Keratinocyte (primary cell): ENCODE data around the gene TTLL8. TPM values are rescaled to one million over a fixed set of nuclear protein-coding genes. Genes with fewer than 3 reads are reported as not detected.

Experiments
- DNase-seq: peaks from one replicate; pipeline ENCODE4 v3.0.0-alpha.2; 2011; ENCODE audit warnings: low read depth, missing footprints, low spot score
- FAIRE-seq: peaks from 2 replicates; lab custom pipeline; 2011; peaks lifted over from hg19 to GRCh38; lab: Jason Lieb, UNC
- H2AFZ ChIP-seq: 2 replicates; pipeline ENCODE4 v1.6.0; 2012; ENCODE audit warnings: low read length, control low read depth, inconsistent platforms; ENCODE audit not compliant: control insufficient read depth
- H3K27ac ChIP-seq: 2 replicates; pipeline ENCODE4 v1.5.1; 2011; ENCODE audit warnings: low read length; ENCODE audit not compliant: control insufficient read depth, insufficient read depth
- H3K27me3 ChIP-seq: 3 replicates; pipeline ENCODE4 v1.6.0; 2011; ENCODE audit warnings: low read length; ENCODE audit not compliant: control insufficient read depth, insufficient read depth; ENCODE audit errors: extremely low read depth
- H3K36me3 ChIP-seq, 2 experiments: 2 replicates in 1 of 2; 3 replicates in 1 of 2; pipeline ENCODE4 v1.5.1; 2011; ENCODE audit warnings: low read length in 2 of 2, mild to moderate bottlenecking in 1 of 2; ENCODE audit not compliant: control insufficient read depth in 2 of 2, insufficient read depth in 2 of 2; ENCODE audit errors: extremely low read depth in 1 of 2
- H3K4me1 ChIP-seq: 3 replicates; pipeline ENCODE4 v1.5.1; 2011; ENCODE audit warnings: low read length; ENCODE audit not compliant: control insufficient read depth, insufficient read depth; ENCODE audit errors: extremely low read depth
- H3K4me2 ChIP-seq: 3 replicates; pipeline ENCODE4 v1.6.0; 2011; ENCODE audit warnings: low read depth, low read length; ENCODE audit not compliant: control insufficient read depth, insufficient read depth; ENCODE audit errors: extremely low read depth
- H3K4me3 ChIP-seq, 3 experiments: fragments of 200-600 bp in 1 of 3; sonication (generic) in 1 of 3; 2 replicates in 2 of 3; 3 replicates in 1 of 3; pipeline ENCODE4 v1.5.1; 2011 to 2016; ENCODE audit warnings: low read length in 3 of 3, mild to moderate bottlenecking in 3 of 3, control low read depth in 2 of 3, inconsistent platforms in 1 of 3, low read depth in 1 of 3, mixed read lengths in 1 of 3, mixed run types in 1 of 3, moderate library complexity in 1 of 3; ENCODE audit not compliant: control insufficient read depth in 2 of 3, insufficient read depth in 2 of 3; ENCODE audit errors: extremely low read depth in 1 of 3
- H3K79me2 ChIP-seq: 2 replicates; pipeline ENCODE4 v1.6.0; 2012; ENCODE audit warnings: low read length; ENCODE audit not compliant: control insufficient read depth, insufficient read depth
- H3K9ac ChIP-seq: 3 replicates; pipeline ENCODE4 v1.6.0; 2011; ENCODE audit warnings: low read length; ENCODE audit not compliant: control insufficient read depth, insufficient read depth; ENCODE audit errors: extremely low read depth
- H3K9me1 ChIP-seq: 3 replicates; pipeline ENCODE4 v1.6.0; 2011; ENCODE audit warnings: low read length; ENCODE audit not compliant: control insufficient read depth, insufficient read depth; ENCODE audit errors: extremely low read depth
- H3K9me3 ChIP-seq: 2 replicates; pipeline ENCODE4 v1.5.1; 2012; ENCODE audit warnings: low read depth, low read length; ENCODE audit not compliant: control insufficient read depth
- H4K20me1 ChIP-seq: 3 replicates; pipeline ENCODE4 v1.6.0; 2011; ENCODE audit warnings: low read length; ENCODE audit not compliant: control insufficient read depth, insufficient read depth; ENCODE audit errors: extremely low read depth
- EZH2 ChIP-seq: IDR thresholded peaks from one replicate; pipeline ENCODE4 v1.6.1; 2012; ENCODE audit warnings: inconsistent platforms, mild to moderate bottlenecking, low read length, moderate library complexity
- dilution Hi-C: fragments of 300-500 bp; cut with MboI; formaldehyde crosslinking; loops from one replicate; pipeline ENCODE4 v1.7.0; 2020; ENCODE audit warnings: low sequenced_read_pairs; ENCODE audit not compliant: extremely low pct_ligation_motif_present
- polyA plus RNA-seq, 5 experiments: library from polyadenylated mRNA; depleted of rRNA in 3 of 5; stranded (reverse) in 3 of 5; stranded (forward) in 1 of 5; unstranded in 1 of 5; fragments of >200 nt; gene quantifications; 1 replicate in 1 of 5; 2 replicates in 3 of 5; 3 replicates in 1 of 5; pipeline versions ENCODE4 v1.2.1 to v1.2.3, GENCODE V29; 2011 to 2012; ENCODE audit warnings: missing spikeins in 2 of 5, low read depth in 1 of 5, low replicate concordance in 1 of 5
- TF ChIP-seq, protein P1 (sequence below), 3 experiments: IDR thresholded peaks in 1 of 3; conservative IDR thresholded peaks in 1 of 3; optimal IDR thresholded peaks in 1 of 3; 2 replicates in 2 of 3; 3 replicates in 1 of 3; pipeline versions ENCODE3 to v1.5.1; 2011; ENCODE audit warnings: low read length in 3 of 3, mild to moderate bottlenecking in 3 of 3, moderate library complexity in 2 of 3, control low read depth in 1 of 3, inconsistent platforms in 1 of 3; ENCODE audit not compliant: insufficient read depth in 2 of 3; ENCODE audit errors: extremely low read depth in 1 of 3

Gene TTLL8
- polyA plus RNA-seq, 1 donor (not counting 4 experiments of a cell fraction or from before 2014, with no cell fraction given), result not detected

DNA sequence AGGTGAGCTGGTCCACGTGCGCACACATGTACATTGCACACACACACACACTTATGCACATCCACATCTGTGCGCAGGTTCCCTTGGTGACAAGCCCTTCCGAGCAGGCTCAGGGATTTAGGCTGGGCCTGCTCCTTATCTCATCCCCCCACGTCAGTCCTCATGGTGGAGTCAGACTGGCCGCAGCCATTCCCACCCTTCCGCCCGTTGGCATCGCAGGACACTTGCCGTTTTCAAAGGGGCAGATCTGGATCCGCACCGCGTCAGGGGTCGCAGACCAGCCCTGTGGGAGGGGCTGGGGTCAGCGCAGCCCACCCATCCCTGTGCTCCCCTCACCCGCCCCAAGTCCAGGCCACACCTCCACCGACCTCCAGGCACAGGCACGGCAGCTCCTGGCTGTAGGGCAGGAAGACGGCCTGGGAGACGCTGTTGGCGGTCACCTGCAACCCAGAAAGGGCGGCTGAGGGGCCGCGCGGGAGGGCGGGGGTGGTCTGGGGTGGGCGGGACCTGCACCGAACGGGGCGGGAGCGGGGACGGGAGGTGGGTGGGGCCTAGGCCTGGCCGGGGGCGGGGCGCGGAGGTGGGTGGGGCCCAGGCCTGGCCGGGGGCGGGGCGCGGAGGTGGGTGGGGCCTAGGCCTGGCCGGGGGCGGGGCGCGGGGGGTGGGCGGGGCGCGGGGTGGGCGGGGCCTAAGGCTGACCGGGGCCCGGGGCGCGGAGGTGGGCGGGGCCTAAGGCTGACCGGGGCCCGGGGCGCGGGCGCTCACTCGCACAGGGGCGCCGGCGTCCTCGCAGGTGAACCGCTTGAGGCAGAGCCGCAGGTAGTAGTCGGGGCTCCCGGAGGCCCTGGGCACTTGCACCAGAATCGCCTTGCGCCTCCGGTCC, 58.8 kb downstream of the TTLL8 start:
- Histone ChIP-seq H3K36me3 (no peaks in the 10 kb centered on the region), H3K9me1 (no peaks in the 10 kb centered on the region), H3K79me2 (no peaks in the 10 kb centered on the region), H3K9me3 (no peaks in the 10 kb centered on the region), H3K4me2 (no peak overlapping the region), H3K27ac (no peak overlapping the region), H4K20me1 (no peaks in the 10 kb centered on the region), H3K4me3 (no peak overlapping the region), H3K27me3 (peaks cover 4% of the 10 kb centered on the region), H3K4me1 (no peaks in the 10 kb centered on the region), H2AFZ (no peak overlapping the region), H3K9ac (no peak overlapping the region)
- no peak for FAIRE-seq
- DNase-seq, result no peak
- dilution Hi-C loops, result no loop called here
- TF ChIP-seq, protein P1, sequence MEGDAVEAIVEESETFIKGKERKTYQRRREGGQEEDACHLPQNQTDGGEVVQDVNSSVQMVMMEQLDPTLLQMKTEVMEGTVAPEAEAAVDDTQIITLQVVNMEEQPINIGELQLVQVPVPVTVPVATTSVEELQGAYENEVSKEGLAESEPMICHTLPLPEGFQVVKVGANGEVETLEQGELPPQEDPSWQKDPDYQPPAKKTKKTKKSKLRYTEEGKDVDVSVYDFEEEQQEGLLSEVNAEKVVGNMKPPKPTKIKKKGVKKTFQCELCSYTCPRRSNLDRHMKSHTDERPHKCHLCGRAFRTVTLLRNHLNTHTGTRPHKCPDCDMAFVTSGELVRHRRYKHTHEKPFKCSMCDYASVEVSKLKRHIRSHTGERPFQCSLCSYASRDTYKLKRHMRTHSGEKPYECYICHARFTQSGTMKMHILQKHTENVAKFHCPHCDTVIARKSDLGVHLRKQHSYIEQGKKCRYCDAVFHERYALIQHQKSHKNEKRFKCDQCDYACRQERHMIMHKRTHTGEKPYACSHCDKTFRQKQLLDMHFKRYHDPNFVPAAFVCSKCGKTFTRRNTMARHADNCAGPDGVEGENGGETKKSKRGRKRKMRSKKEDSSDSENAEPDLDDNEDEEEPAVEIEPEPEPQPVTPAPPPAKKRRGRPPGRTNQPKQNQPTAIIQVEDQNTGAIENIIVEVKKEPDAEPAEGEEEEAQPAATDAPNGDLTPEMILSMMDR (optimal IDR thresholded peaks at IDR 0.05 in 1 of 3, IDR thresholded peaks at IDR 0.05 in 1 of 3, conservative IDR thresholded peaks at IDR 0.05 in 1 of 3; ENCODE audit: extremely low read depth in 1 of 3, insufficient read depth in 2 of 3, low read length in 3 of 3), result no peak
- TF ChIP-seq EZH2, result no peak

DNA sequence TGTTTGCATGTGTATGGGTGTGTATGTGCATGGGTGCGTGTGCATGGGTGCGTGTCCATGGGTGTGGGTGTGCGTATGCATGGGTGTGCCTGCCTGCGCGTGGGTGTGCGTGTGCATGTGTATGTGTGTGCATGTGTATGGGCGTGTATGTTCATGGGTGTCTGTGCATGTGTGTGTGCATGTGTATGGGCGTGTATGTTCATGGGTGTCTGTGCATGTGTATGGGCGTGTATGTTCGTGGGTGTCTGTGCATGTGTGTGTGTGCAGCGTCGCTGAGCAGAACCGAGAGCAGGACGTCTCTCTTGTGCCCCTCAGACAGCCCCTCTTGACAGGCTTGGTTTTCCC, 59.4 kb downstream of the TTLL8 start:
- FAIRE-seq (no peak), DNase-seq (no peak)
- H4K20me1 ChIP-seq, result no peaks in the 10 kb centered on the region
- TF ChIP-seq, protein P1 (optimal IDR thresholded peaks at IDR 0.05 in 1 of 3, IDR thresholded peaks at IDR 0.05 in 1 of 3, conservative IDR thresholded peaks at IDR 0.05 in 1 of 3; ENCODE audit: extremely low read depth in 1 of 3, insufficient read depth in 2 of 3, low read length in 3 of 3), result no peak
- no peak for TF ChIP-seq EZH2
- H3K9me3 ChIP-seq, result no peaks in the 10 kb centered on the region
- no peak overlapping the region for H3K27ac ChIP-seq
- H2AFZ ChIP-seq, result no peak overlapping the region
- no peaks in the 10 kb centered on the region for H3K4me1 ChIP-seq
- peaks cover 4% of the 10 kb centered on the region for H3K27me3 ChIP-seq
- H3K9ac ChIP-seq, result no peak overlapping the region
- no peak overlapping the region for H3K4me2 ChIP-seq
- no peaks in the 10 kb centered on the region for H3K9me1 ChIP-seq
- H3K36me3 ChIP-seq, result no peaks in the 10 kb centered on the region
- no peaks in the 10 kb centered on the region for H3K79me2 ChIP-seq
- dilution Hi-C loops, result no loop called here
- no peak overlapping the region for H3K4me3 ChIP-seq
